GM21381 (cell line): ENCODE data around the gene NT5DC3.
A peak's percentile ranks its signal among the peaks of the same experiment; 100 is the strongest.

Experiments
- ATAC-seq: cut with Tn5 transposase; IDR thresholded peaks from one replicate; pipeline ENCODE4 v1.9.1; 2021; ENCODE audit warnings: mild to moderate bottlenecking, moderate library complexity; ENCODE audit not compliant: unreplicated experiment

NT5DC3 gene

GRCh38 chr12:103840876-103841689, at the start of gene NT5DC3:
Gene NT5DC3 (minus strand): TSS chr12:103841234. CDS start chr12:103841156, 78 bp downstream.
- ATAC-seq, result peak; percentile 79

GRCh38 chr12:103887738-103888137, 46.7 kb upstream of the NT5DC3 start:
- no peak for ATAC-seq

DNA sequence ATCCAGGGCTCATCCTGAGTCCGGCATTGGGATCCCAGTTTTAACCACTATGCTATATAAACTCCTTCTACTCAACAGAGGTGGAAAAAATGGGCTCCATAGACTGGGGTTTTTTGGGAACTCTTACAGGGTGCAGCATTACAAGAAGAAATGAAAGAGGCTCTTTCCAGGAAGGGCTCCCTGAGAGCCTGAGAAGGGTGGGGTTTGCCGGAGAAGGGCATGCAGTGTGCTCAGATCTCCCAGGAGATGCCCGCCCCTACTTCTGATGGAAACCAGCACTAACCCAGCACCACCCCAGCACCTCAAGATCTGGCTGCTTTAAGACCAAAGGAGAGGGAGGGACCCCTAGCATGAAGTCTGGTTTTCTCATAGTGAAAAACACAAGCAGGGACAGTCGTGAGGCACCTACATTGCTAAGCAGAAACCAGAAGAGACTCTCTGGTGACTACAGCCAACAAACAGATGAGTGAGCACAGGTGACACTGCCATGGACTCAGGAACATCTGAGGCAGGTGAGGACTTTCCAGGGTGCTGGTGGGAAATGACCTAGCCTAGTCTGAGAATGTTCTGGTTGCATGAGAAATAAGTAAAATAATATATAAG, 45.3 kb upstream of the NT5DC3 start:
- no peak for ATAC-seq

GRCh38 chr12:103884316-103884715, 43.3 kb upstream of the NT5DC3 start:
- no peak for ATAC-seq

GRCh38 chr12:103883908-103884307, 42.9 kb upstream of the NT5DC3 start:
- ATAC-seq, result no peak

DNA sequence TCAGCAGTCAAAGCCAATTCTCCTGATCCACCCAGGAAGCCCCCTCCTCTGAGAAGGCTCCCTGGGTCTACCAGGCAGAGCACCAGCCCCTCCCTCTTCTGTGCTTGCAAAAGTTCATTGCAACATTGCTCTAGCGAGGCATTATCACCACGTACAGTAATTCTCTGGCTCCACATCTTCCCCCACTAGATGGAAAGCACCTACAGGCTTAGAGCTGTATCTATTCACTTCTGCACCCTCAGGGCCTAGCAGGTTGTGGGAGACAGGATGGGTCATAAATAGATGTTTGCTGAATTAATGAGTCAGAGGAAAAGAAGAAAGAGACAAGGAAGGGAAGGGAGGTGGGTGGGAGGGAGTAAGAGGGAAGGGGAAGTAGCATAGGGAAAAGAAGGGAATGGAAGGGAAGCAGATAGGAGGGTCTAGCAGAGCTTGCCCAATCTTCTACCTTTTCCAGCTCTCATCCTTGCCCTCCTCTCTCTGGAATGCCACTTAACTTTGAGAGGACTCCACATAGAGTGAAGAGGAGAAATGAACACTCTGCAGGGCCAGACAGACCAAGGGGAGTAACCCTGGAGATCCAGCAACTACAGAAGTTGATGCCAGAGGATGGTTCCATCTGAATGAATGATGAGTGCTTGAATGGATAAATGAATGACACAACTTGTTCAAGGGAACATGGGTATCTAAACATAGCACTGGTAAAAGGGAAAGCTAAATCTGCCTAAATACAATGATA, 42.0 kb upstream of the NT5DC3 start:
- no peak for ATAC-seq

GRCh38 chr12:103881261-103881660, 40.2 kb upstream of the NT5DC3 start:
- no peak for ATAC-seq

- ATAC-seq, result peak; percentile 40
Measured at GRCh38 chr12:103880299-103881142, 39.5 kb upstream of the NT5DC3 start.

DNA sequence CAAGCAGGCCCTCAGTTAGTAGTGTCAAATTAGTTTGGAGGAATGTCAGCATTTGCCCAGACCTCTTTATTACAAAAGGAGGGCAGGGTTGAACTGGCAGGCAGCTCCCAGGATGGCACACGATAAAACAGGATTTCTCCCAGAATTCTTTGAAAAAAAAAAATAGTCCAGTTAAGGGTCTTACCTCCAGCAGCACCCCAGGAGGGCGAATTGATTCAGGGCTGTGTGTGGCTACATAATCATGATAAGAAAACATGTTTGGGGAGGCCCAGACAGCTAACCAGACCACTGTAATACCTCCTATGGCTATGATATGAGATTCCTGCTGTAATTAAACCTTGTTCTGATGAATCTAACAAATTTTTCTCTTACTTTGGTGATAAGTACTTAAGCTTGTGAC, 38.8 kb upstream of the NT5DC3 start:
- no peak for ATAC-seq

DNA sequence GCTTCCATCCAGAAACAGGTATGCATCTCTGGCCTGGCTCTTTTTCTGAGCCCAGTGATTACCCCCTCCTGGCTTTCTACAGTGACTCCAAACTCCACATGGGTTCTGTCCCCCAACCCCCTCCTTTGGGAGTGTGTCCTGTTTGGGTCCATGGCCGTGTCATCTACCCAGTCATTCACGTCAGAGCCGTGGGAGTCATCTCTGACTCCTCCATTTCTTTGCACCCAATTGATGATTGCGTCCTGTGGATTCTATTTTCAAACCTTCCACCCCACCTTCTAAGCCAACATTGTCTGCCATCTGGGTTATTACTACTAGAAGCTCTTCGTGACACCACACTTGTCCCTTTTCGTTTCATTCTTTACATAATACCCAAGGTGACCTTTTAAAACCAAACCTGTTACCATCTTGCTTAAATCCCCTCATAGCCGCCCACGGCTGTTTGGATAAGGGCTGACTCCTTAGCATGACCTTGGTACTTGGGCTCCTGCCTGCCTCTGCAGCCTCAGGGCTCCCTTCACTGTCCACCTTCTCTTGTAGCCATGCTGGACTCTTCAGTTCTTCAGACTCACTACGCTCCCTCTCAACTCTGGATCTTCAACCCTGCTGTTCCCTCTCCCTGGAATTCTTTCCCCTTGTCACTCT, 38.1 kb upstream of the NT5DC3 start:
- no peak for ATAC-seq

DNA sequence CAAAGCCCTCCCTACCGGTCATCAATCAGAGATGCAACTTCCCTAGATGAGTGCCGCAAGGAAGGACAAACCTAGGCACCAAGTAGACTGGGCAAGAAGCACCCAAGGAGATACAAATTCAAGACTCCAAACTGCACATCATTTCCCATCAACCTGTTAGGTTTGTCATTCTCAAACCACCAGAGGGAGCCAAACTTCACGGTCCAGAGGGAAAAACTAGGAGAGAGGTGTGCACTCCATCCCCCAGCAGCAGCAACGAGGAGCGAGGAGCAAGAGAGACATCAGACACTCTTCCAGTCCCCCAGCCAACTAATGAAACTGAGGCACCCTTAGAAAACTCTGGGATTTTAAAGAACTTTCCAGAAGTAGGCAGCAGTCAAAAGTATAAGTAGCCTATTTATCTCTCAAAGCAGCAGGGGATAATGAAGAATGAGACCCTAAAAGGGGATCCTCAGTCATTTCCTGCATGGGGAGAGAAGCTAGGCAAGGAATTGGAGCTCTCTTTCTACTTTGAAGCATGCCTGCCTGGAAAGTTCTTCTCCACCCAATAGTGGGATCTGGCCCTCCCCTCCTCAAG, 37.0 kb upstream of the NT5DC3 start:
- ATAC-seq, result no peak

- no peak for ATAC-seq
Measured at GRCh38 chr12:103877288-103877687, 36.3 kb upstream of the NT5DC3 start.

DNA sequence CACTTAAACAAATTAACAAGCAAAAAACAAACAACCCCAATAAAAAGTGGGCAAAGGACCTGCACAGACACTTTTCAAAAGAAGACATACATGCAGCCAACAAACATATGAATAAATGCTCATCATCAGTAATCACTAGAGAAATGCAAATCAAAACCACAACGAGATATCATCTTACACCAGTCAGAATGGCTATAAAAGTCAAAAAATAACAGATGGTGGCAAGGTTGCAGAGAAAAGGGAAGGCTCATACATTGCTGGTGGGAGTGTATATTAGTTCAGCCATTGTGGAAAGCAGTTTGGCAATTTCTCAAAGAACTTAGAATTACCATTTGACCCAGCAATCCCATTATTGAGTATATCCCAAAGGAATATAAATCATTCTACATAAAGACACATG, 34.6 kb upstream of the NT5DC3 start:
- no peak for ATAC-seq

- ATAC-seq, result no peak
Measured at GRCh38 chr12:103868215-103868614, 27.2 kb upstream of the NT5DC3 start.

GRCh38 chr12:103865151-103865730, 24.2 kb upstream of the NT5DC3 start:
- ATAC-seq, result no peak

GRCh38 chr12:103864710-103865109, 23.7 kb upstream of the NT5DC3 start:
- no peak for ATAC-seq

GRCh38 chr12:103858953-103859601, 18.0 kb upstream of the NT5DC3 start:
- ATAC-seq, result no peak

GRCh38 chr12:103858335-103858734, 17.3 kb upstream of the NT5DC3 start:
- no peak for ATAC-seq

DNA sequence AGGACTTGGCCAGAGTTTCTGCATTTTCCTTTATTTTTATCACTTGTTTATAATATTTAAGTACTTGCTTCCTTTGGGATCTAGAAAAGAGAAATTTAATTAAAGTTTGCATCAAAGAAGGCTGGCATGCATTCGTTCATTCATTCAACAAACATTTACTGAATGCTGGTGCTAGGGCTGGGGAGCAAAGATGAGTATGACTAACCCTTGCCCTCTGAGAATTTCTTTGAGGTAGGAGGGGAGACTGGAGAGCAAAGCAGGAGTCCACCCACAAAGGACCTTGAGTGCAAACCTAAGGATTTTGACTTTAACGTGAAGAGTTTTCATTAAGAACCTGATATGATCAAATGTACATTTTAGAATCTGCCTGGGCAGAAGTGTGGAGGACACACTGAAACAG, 16.1 kb upstream of the NT5DC3 start:
- ATAC-seq, result no peak
